GM12873 (cell line): Measurements from ENCODE around the gene GTF2A2.

Experiments
- TF ChIP-seq, protein P1 (sequence below): IDR thresholded peaks from 2 replicates; pipeline ENCODE4 v1.5.1; 2012; ENCODE audit warnings: low read depth, mild to moderate bottlenecking, moderate library complexity, low read length, control low read depth; ENCODE audit not compliant: insufficient read depth; ENCODE audit errors: missing control alignments

The GTF2A2 gene

DNA sequence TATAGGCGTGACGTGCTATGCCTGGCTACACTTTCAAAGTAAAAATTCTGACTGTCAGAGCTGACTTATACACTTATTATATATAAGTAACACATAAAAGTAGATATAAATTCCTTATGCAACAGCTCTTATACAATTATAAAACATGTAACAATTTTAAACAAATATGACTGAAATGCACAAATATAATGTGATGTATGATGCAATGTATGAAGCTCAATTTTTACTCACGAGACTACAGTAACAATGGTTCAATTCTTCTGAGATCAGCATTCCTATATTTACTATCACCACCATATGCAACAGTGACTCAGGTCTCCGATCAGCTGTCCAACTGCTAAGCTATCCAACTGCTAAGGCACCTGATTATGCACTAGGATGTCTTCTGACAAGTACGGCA lies 23.6 kb upstream of the GTF2A2 start:
- TF ChIP-seq, protein P1, sequence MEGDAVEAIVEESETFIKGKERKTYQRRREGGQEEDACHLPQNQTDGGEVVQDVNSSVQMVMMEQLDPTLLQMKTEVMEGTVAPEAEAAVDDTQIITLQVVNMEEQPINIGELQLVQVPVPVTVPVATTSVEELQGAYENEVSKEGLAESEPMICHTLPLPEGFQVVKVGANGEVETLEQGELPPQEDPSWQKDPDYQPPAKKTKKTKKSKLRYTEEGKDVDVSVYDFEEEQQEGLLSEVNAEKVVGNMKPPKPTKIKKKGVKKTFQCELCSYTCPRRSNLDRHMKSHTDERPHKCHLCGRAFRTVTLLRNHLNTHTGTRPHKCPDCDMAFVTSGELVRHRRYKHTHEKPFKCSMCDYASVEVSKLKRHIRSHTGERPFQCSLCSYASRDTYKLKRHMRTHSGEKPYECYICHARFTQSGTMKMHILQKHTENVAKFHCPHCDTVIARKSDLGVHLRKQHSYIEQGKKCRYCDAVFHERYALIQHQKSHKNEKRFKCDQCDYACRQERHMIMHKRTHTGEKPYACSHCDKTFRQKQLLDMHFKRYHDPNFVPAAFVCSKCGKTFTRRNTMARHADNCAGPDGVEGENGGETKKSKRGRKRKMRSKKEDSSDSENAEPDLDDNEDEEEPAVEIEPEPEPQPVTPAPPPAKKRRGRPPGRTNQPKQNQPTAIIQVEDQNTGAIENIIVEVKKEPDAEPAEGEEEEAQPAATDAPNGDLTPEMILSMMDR: no peak

GRCh38 chr15:59680346-59680745 lies 23.0 kb upstream of the GTF2A2 start:
- TF ChIP-seq, protein P1: no peak

DNA sequence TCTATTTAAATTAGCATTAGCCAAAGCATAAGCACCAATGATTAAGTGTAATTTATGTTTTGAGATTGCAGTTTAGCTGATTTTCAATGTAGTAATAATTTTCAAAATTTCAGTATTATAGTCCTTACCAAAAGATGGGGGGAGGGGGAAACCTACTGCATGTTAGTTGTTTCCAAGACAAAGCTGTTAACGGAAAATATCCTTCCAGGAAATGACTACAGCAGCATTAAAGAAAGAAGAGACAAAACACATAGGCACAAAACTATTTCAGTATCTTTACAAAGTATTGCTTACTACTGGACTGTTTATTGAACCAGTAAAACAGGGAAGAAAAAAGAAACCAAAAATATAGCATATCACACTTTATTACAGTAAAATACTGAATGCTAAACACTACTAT lies 21.3 kb upstream of the GTF2A2 start:
- TF ChIP-seq, protein P1: no peak

- TF ChIP-seq, protein P1: no peak
These were observed 20.9 kb upstream of the GTF2A2 start for GRCh38 chr15:59678172-59678571.

DNA sequence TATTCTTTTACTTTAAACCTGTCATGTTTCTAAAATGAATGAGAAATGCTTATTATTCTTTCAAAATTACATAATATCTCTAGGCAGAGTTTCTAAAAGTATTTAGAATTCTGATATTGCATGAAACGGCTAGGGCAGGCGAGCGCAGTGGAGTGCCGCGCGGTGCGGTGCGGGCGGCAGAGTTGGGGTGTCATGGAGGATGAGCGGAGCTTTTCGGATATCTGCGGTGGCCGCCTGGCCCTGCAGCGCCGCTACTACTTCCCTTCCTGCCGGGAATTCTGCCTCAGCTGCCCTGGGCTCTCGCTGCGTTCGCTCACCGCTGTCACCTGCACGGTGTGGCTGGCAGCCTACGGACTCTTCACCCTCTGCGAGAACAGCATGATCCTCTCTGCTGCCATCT lies 19.2 kb upstream of the GTF2A2 start:
- TF ChIP-seq, protein P1: no peak

GRCh38 chr15:59674361-59674877 lies 17.1 kb upstream of the GTF2A2 start:
- TF ChIP-seq, protein P1: no peak

GRCh38 chr15:59668556-59668955 lies 11.2 kb upstream of the GTF2A2 start:
- TF ChIP-seq, protein P1: no peak
